22Rv1 (cell line): ENCODE data around the gene ABHD5.

Source experiments
- H3K27ac ChIP-seq: fragments of 450-650 bp; 2 replicates; pipeline ENCODE4 v1.5.1; 2017
- CTCF ChIP-seq: fragments of 450-650 bp; IDR thresholded peaks from 2 replicates; pipeline ENCODE4 v1.5.1; 2017; ENCODE audit warnings: mild to moderate bottlenecking
- ZFX ChIP-seq: fragments of 450-650 bp; IDR thresholded peaks from 2 replicates; pipeline ENCODE4 v1.6.1; 2017; ENCODE audit warnings: antibody characterized with exemption, borderline replicate concordance

ABHD5 gene

GRCh38 chr3:43728476-43728875 lies 37.7 kb downstream of the ABHD5 start:
- no peak for TF ChIP-seq CTCF
- no peak overlapping the region for H3K27ac ChIP-seq

- H3K27ac ChIP-seq, result no peak overlapping the region
- TF ChIP-seq CTCF (no peak), ZFX (no peak)
Observed at GRCh38 chr3:43728947-43729346, 38.2 kb downstream of the ABHD5 start.

- no peak overlapping the region for H3K27ac ChIP-seq
- TF ChIP-seq CTCF (no peak), ZFX (no peak)
Observed at GRCh38 chr3:43729707-43730414, 39.1 kb downstream of the ABHD5 start.

GRCh38 chr3:43732747-43733425 lies 42.1 kb downstream of the ABHD5 start:
- no peak for TF ChIP-seq ZFX
- no peak for TF ChIP-seq CTCF

GRCh38 chr3:43733459-43734384 lies 43.0 kb downstream of the ABHD5 start:
- H3K27ac ChIP-seq, result no peak overlapping the region
- TF ChIP-seq CTCF (no peak), ZFX (no peak)

More at GRCh38 chr3:43732747-43733425, 42.1 kb downstream of the ABHD5 start:
- no peak overlapping the region for H3K27ac ChIP-seq

GRCh38 chr3:43734685-43735084 lies 43.9 kb downstream of the ABHD5 start:
- TF ChIP-seq ZFX, result no peak
- TF ChIP-seq CTCF, result no peak
- no peak overlapping the region for H3K27ac ChIP-seq
